ENCODE results near the gene FBH1.
"Not testable (repeated sequence)": the region's sequence is repeated elsewhere in the genome, so short reads cannot be mapped to it uniquely, and the experiment has no call there.

DNA sequence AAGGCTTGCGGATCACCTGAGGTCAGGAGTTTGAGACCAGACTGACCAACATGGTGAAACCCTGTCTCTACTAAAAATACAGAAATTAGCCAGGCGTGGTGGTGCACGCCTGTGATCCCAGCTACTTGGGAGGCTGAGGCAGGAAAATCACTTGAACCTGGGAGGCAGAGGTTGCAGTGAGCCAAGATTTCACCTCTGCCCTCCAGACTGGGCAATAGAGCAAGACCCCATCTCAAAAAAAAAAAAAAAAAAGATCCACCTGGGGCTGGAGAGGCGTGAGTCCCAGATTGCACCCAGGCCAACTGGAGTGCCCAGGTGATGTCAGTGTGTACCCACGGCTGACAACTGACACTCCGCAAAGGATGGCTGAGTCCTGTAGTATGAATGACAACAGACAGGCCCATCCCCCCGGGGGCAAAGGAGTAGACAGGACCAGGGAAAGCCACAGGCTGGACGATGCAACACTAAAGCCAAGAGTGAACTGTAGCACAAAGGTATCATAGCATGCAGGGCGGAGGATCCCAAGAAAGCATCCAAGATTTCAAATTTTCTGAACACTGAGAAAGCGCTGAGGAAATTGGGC lies 72.4 kb downstream of the FBH1 start:
- TF ChIP-seq, protein P1, sequence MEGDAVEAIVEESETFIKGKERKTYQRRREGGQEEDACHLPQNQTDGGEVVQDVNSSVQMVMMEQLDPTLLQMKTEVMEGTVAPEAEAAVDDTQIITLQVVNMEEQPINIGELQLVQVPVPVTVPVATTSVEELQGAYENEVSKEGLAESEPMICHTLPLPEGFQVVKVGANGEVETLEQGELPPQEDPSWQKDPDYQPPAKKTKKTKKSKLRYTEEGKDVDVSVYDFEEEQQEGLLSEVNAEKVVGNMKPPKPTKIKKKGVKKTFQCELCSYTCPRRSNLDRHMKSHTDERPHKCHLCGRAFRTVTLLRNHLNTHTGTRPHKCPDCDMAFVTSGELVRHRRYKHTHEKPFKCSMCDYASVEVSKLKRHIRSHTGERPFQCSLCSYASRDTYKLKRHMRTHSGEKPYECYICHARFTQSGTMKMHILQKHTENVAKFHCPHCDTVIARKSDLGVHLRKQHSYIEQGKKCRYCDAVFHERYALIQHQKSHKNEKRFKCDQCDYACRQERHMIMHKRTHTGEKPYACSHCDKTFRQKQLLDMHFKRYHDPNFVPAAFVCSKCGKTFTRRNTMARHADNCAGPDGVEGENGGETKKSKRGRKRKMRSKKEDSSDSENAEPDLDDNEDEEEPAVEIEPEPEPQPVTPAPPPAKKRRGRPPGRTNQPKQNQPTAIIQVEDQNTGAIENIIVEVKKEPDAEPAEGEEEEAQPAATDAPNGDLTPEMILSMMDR (IDR thresholded peaks at IDR 0.05 in 4 of 5, conservative IDR thresholded peaks at IDR 0.05 in 1 of 5) = not testable (repeated sequence)
- not testable (repeated sequence) for TF ChIP-seq POLR2A (IDR thresholded peaks at IDR 0.05)

Data from gastrocnemius medialis (tissue), 4 donors.